Activated naive CD4-positive, alpha-beta T cell treated with anti-CD3 and anti-CD28 coated beads, Interleukin-2, amount 10 ng/mL, durations not matched to agents 7 days and 5 days (primary cell): ENCODE measurements around the gene PPL.

Experiments
- CTCF ChIA-PET: fragments of 350-600 bp; sonication (Branson Sonifier 250); formaldehyde crosslinking; loops from one replicate; lab custom pipeline; 2021; ENCODE audit warnings: antibody characterized with exemption; lab: Charles Lee
- DNase-seq: peaks from one replicate; pipeline ENCODE4 v3.0.0-alpha.2; 2020
- H3K27ac Mint-ChIP-seq: one replicate; pipeline ENCODE4 v1.8.0; 2021; ENCODE audit warnings: mild to moderate bottlenecking, moderate library complexity, mixed read lengths
- H3K27me3 Mint-ChIP-seq: one replicate; pipeline ENCODE4 v1.8.0; 2021; ENCODE audit warnings: mild to moderate bottlenecking, mixed read lengths
- H3K36me3 Mint-ChIP-seq: one replicate; pipeline ENCODE4 v1.8.0; 2021; ENCODE audit warnings: mixed read lengths
- H3K4me1 Mint-ChIP-seq: one replicate; pipeline ENCODE4 v1.8.0; 2021; ENCODE audit warnings: mixed read lengths
- H3K4me3 Mint-ChIP-seq: one replicate; pipeline ENCODE4 v1.8.0; 2021; ENCODE audit warnings: mild to moderate bottlenecking, moderate library complexity, mixed read lengths
- H3K9me3 Mint-ChIP-seq: one replicate; pipeline ENCODE4 v1.8.0; 2021; ENCODE audit warnings: mixed read lengths

Gene PPL

GRCh38 chr16:4884972-4885874 is 51.7 kb downstream of the PPL start:
- H3K27ac Mint-ChIP-seq: no peak overlapping the region
- peaks cover 37% of the 10 kb centered on the region for H3K36me3 Mint-ChIP-seq
- no peak overlapping the region for H3K4me3 Mint-ChIP-seq
- no peaks in the 10 kb centered on the region for H3K9me3 Mint-ChIP-seq
- CTCF ChIA-PET: no interaction called here
- DNase-seq: no peak
- no peaks in the 10 kb centered on the region for H3K27me3 Mint-ChIP-seq
- H3K4me1 Mint-ChIP-seq: no peaks in the 10 kb centered on the region

- no peak overlapping the region for H3K4me3 Mint-ChIP-seq
- no peak for DNase-seq
- H3K27ac Mint-ChIP-seq: peak overlapping the region; percentile 42
- H3K4me1 Mint-ChIP-seq: no peaks in the 10 kb centered on the region
- CTCF ChIA-PET: interaction anchor here (0.6 kb wide), 1 partner anchor 178 kb away, joined by 3 read pairs; no protein-coding TSS in a partner anchor
- H3K36me3 Mint-ChIP-seq: peaks cover 39% of the 10 kb centered on the region
- H3K9me3 Mint-ChIP-seq: no peaks in the 10 kb centered on the region
- no peaks in the 10 kb centered on the region for H3K27me3 Mint-ChIP-seq
Measured at GRCh38 chr16:4884209-4884608, 52.7 kb downstream of the PPL start.

GRCh38 chr16:4883501-4883900 is 53.4 kb downstream of the PPL start:
- no peaks in the 10 kb centered on the region for H3K27me3 Mint-ChIP-seq
- CTCF ChIA-PET: no interaction called here
- no peak for DNase-seq
- H3K4me1 Mint-ChIP-seq: no peaks in the 10 kb centered on the region
- H3K27ac Mint-ChIP-seq: no peak overlapping the region
- peaks cover 42% of the 10 kb centered on the region for H3K36me3 Mint-ChIP-seq
- no peaks in the 10 kb centered on the region for H3K9me3 Mint-ChIP-seq
- no peak overlapping the region for H3K4me3 Mint-ChIP-seq

- CTCF ChIA-PET: no interaction called here
- H3K4me3 Mint-ChIP-seq: no peak overlapping the region
- H3K27ac Mint-ChIP-seq: no peak overlapping the region
- H3K9me3 Mint-ChIP-seq: no peaks in the 10 kb centered on the region
- DNase-seq: no peak
- no peaks in the 10 kb centered on the region for H3K4me1 Mint-ChIP-seq
- no peaks in the 10 kb centered on the region for H3K27me3 Mint-ChIP-seq
- peaks cover 42% of the 10 kb centered on the region for H3K36me3 Mint-ChIP-seq
Measured at GRCh38 chr16:4882633-4883285, 54.2 kb downstream of the PPL start.

- CTCF ChIA-PET: interaction anchor here (1.6 kb wide), 1 partner anchor 74 kb away, joined by 3 read pairs; no protein-coding TSS in a partner anchor
- H3K4me1 Mint-ChIP-seq: no peaks in the 10 kb centered on the region
- peaks cover 47% of the 10 kb centered on the region for H3K36me3 Mint-ChIP-seq
- H3K9me3 Mint-ChIP-seq: no peaks in the 10 kb centered on the region
- no peak overlapping the region for H3K4me3 Mint-ChIP-seq
- DNase-seq: no peak
- H3K27ac Mint-ChIP-seq: peak overlapping the region; percentile 64
- no peaks in the 10 kb centered on the region for H3K27me3 Mint-ChIP-seq
Measured at GRCh38 chr16:4882000-4882632, 54.8 kb downstream of the PPL start.

- CTCF ChIA-PET: no interaction called here
- Mint-ChIP-seq H3K4me1 (no peaks in the 10 kb centered on the region), H3K4me3 (no peak overlapping the region), H3K27ac (no peak overlapping the region), H3K9me3 (no peaks in the 10 kb centered on the region), H3K36me3 (peaks cover 48% of the 10 kb centered on the region), H3K27me3 (no peaks in the 10 kb centered on the region)
- DNase-seq: no peak
Measured at GRCh38 chr16:4880006-4880580, 56.9 kb downstream of the PPL start.

- Mint-ChIP-seq H3K4me1 (no peaks in the 10 kb centered on the region), H3K36me3 (peaks cover 43% of the 10 kb centered on the region), H3K9me3 (no peaks in the 10 kb centered on the region), H3K27me3 (no peaks in the 10 kb centered on the region), H3K4me3 (no peak overlapping the region), H3K27ac (no peak overlapping the region)
- CTCF ChIA-PET: no interaction called here
- DNase-seq: no peak
Measured at GRCh38 chr16:4879049-4879448, 57.9 kb downstream of the PPL start.

- CTCF ChIA-PET: no interaction called here
- Mint-ChIP-seq H3K4me1 (no peaks in the 10 kb centered on the region), H3K27ac (peak overlapping the region; percentile 7), H3K9me3 (no peaks in the 10 kb centered on the region), H3K4me3 (no peak overlapping the region), H3K27me3 (no peaks in the 10 kb centered on the region), H3K36me3 (peaks cover 41% of the 10 kb centered on the region)
- no peak for DNase-seq
Measured at GRCh38 chr16:4877380-4877685, 59.6 kb downstream of the PPL start.

GRCh38 chr16:4876646-4877379 is 60.1 kb downstream of the PPL start:
- no peak overlapping the region for H3K27ac Mint-ChIP-seq
- peaks cover 3% of the 10 kb centered on the region for H3K4me1 Mint-ChIP-seq
- H3K4me3 Mint-ChIP-seq: no peak overlapping the region
- H3K9me3 Mint-ChIP-seq: no peaks in the 10 kb centered on the region
- CTCF ChIA-PET: no interaction called here
- H3K27me3 Mint-ChIP-seq: no peaks in the 10 kb centered on the region
- peaks cover 40% of the 10 kb centered on the region for H3K36me3 Mint-ChIP-seq
- peak; percentile 5 for DNase-seq

- Mint-ChIP-seq H3K27me3 (no peaks in the 10 kb centered on the region), H3K4me1 (peaks cover 13% of the 10 kb centered on the region), H3K36me3 (peaks cover 52% of the 10 kb centered on the region), H3K4me3 (no peak overlapping the region), H3K9me3 (no peaks in the 10 kb centered on the region), H3K27ac (peak overlapping the region; percentile 68)
- no peak for DNase-seq
- CTCF ChIA-PET: no interaction called here
Measured at GRCh38 chr16:4874666-4875065, 62.3 kb downstream of the PPL start.

GRCh38 chr16:4873091-4873490 is 63.9 kb downstream of the PPL start:
- Mint-ChIP-seq H3K27me3 (no peaks in the 10 kb centered on the region), H3K36me3 (peaks cover 55% of the 10 kb centered on the region), H3K4me3 (no peak overlapping the region), H3K9me3 (no peaks in the 10 kb centered on the region), H3K27ac (no peak overlapping the region), H3K4me1 (peaks cover 13% of the 10 kb centered on the region)
- CTCF ChIA-PET: no interaction called here
- DNase-seq: no peak

- H3K9me3 Mint-ChIP-seq: no peaks in the 10 kb centered on the region
- H3K36me3 Mint-ChIP-seq: peaks cover 52% of the 10 kb centered on the region
- no peak for DNase-seq
- CTCF ChIA-PET: no interaction called here
- H3K4me3 Mint-ChIP-seq: no peak overlapping the region
- no peaks in the 10 kb centered on the region for H3K27me3 Mint-ChIP-seq
- no peak overlapping the region for H3K27ac Mint-ChIP-seq
- peaks cover 13% of the 10 kb centered on the region for H3K4me1 Mint-ChIP-seq
Measured at GRCh38 chr16:4871071-4871470, 65.9 kb downstream of the PPL start.

- no peak for DNase-seq
- Mint-ChIP-seq H3K27ac (no peak overlapping the region), H3K9me3 (no peaks in the 10 kb centered on the region), H3K27me3 (no peaks in the 10 kb centered on the region), H3K4me3 (no peak overlapping the region), H3K4me1 (peaks cover 13% of the 10 kb centered on the region), H3K36me3 (peaks cover 47% of the 10 kb centered on the region)
- CTCF ChIA-PET: no interaction called here
Measured at GRCh38 chr16:4870138-4870671, 66.7 kb downstream of the PPL start.
